Thyroid gland (tissue), 4 donors: Measurements from ENCODE around the gene PTPRG. TPM values are rescaled to one million over a fixed set of nuclear protein-coding genes. Genes with fewer than 3 reads are reported as not detected.

ENCODE experiments used
- DNase-seq, 2 donors: peaks; one replicate each; pipeline ENCODE4 v3.0.0-alpha.2; 2019
- H3K27ac ChIP-seq, 3 donors: fragments of 200-600 bp; sonication (generic); 1 replicate in 2 of 3; 2 replicates in 1 of 3; pipeline ENCODE4 v1.5.1; 2016 to 2019; ENCODE audit warnings: mild to moderate bottlenecking in 1 of 3, moderate library complexity in 1 of 3
- H3K27me3 ChIP-seq: fragments of 200-600 bp; sonication (generic); one replicate; pipeline ENCODE4 v1.5.1; 2019
- H3K36me3 ChIP-seq, 2 donors: fragments of 200-600 bp; sonication (generic); one replicate each; pipeline ENCODE4 v1.5.1; 2016 to 2019
- H3K4me1 ChIP-seq, 2 donors: fragments of 200-600 bp; sonication (generic); one replicate each; pipeline ENCODE4 v1.5.1; 2017 to 2019
- H3K4me3 ChIP-seq, 3 donors: fragments of 200-600 bp; sonication (generic); replicated peaks in 1 of 3; 1 replicate in 2 of 3; 2 replicates in 1 of 3; pipeline ENCODE4 v1.5.1; 2016; ENCODE audit warnings: mild to moderate bottlenecking in 1 of 3
- H3K9me3 ChIP-seq: fragments of 200-600 bp; sonication (generic); one replicate; pipeline ENCODE4 v1.5.1; 2017
- CTCF ChIP-seq, 6 experiments: fragments of 200-600 bp in 3 of 6; fragments of 450-650 bp in 3 of 6; sonication (generic) in 3 of 6; IDR thresholded peaks; one replicate each; pipeline ENCODE4 v1.5.1; 2016 to 2019; ENCODE audit warnings: antibody characterized with exemption in 6 of 6, mild to moderate bottlenecking in 2 of 6, inconsistent platforms in 1 of 6, moderate library complexity in 1 of 6
- POLR2A ChIP-seq, 2 donors: fragments of 450-650 bp; IDR thresholded peaks; one replicate each; pipeline ENCODE4 v1.6.1; 2017; ENCODE audit warnings: antibody characterized with exemption in 2 of 2, mild to moderate bottlenecking in 2 of 2, moderate library complexity in 1 of 2
- WGBS, 2 donors: methylation state at CpG; one replicate each; pipeline ENCODE4 v1.1.5; 2017; 5-methylcytosine and 5-hydroxymethylcytosine counted together
- intact Hi-C: fragments of 100-400 bp; cut with DNase I; formaldehyde crosslinking; loops from one replicate; pipeline ENCODE4 v1.15.1; 2023
- total RNA-seq, 4 donors: library from RNA; depleted of rRNA; stranded (reverse); fragments of >200 nt; gene quantifications; one replicate each; pipeline ENCODE4 v1.2.3, GENCODE V29; 2016

PTPRG gene
- total RNA-seq, 4 donors from 2014 or later: 81.6 to 207 (median 132) TPM

- Histone ChIP-seq H3K36me3 (no peaks in the 10 kb centered on the region), H3K27ac (no peak overlapping the region), H3K9me3 (no peaks in the 10 kb centered on the region), H3K4me1 (peaks cover 11 to 22% of the 10 kb centered on the region in 2 donors), H3K4me3 (no peak overlapping the region), H3K27me3 (no peaks in the 10 kb centered on the region)
- no peak for DNase-seq
- no peak for TF ChIP-seq POLR2A (IDR thresholded peaks at IDR 0.05)
- no peak for TF ChIP-seq CTCF (IDR thresholded peaks at IDR 0.05)
- intact Hi-C loops: no loop called here
- WGBS, 2 donors: 93 to 94% methylated on average over 6 of the region's 6 CpGs
These were observed 271.2 kb downstream of the PTPRG start for GRCh38 chr3:61832375-61833229.

GRCh38 chr3:61839256-61839655, 277.9 kb downstream of the PTPRG start:
- intact Hi-C loops: no loop called here
- Histone ChIP-seq H3K27me3 (no peaks in the 10 kb centered on the region), H3K9me3 (no peaks in the 10 kb centered on the region), H3K36me3 (no peaks in the 10 kb centered on the region), H3K27ac (no peak overlapping the region), H3K4me1 (peaks cover 17 to 24% of the 10 kb centered on the region in 2 donors), H3K4me3 (no peak overlapping the region)
- no peak for DNase-seq
- no peak for TF ChIP-seq POLR2A (IDR thresholded peaks at IDR 0.05)
- no peak for TF ChIP-seq CTCF (IDR thresholded peaks at IDR 0.05)
- 79 to 87% methylated on average over 2 of the region's 2 CpGs for WGBS, 2 donors

- Histone ChIP-seq H3K27me3 (no peaks in the 10 kb centered on the region), H3K27ac (peak overlapping the region in 1 of 3 donors; percentile 32), H3K4me1 (peaks cover 18 to 37% of the 10 kb centered on the region in 2 donors), H3K9me3 (no peaks in the 10 kb centered on the region), H3K36me3 (no peaks in the 10 kb centered on the region), H3K4me3 (no peak overlapping the region)
- 73 to 77% methylated on average over 10 of the region's 10 CpGs for WGBS, 2 donors
- TF ChIP-seq CTCF (IDR thresholded peaks at IDR 0.05) (no peak), POLR2A (IDR thresholded peaks at IDR 0.05) (no peak)
- DNase-seq: no peak
- intact Hi-C loops: loop anchor here (10.0 kb wide), 1 partner anchor 276 kb away; the partner anchor contains the start of gene PTPRG
These were observed 279.9 kb downstream of the PTPRG start for GRCh38 chr3:61841111-61841845.

GRCh38 chr3:61841988-61842387, 280.6 kb downstream of the PTPRG start:
- H3K27me3 ChIP-seq: no peaks in the 10 kb centered on the region
- H3K4me3 ChIP-seq: no peak overlapping the region
- TF ChIP-seq CTCF (IDR thresholded peaks at IDR 0.05) (no peak), POLR2A (IDR thresholded peaks at IDR 0.05) (no peak)
- no peak for DNase-seq
- no peak overlapping the region for H3K27ac ChIP-seq
- H3K4me1 ChIP-seq: peaks cover 25 to 44% of the 10 kb centered on the region in 2 donors
- 85 to 88% methylated on average over 2 of the region's 2 CpGs for WGBS, 2 donors
- intact Hi-C loops: loop anchor here (10.0 kb wide), 1 partner anchor 277 kb away; the partner anchor contains the start of gene PTPRG
- H3K9me3 ChIP-seq: no peaks in the 10 kb centered on the region
- no peaks in the 10 kb centered on the region for H3K36me3 ChIP-seq
